Measurements from ENCODE around the gene ZNF536.

DNA sequence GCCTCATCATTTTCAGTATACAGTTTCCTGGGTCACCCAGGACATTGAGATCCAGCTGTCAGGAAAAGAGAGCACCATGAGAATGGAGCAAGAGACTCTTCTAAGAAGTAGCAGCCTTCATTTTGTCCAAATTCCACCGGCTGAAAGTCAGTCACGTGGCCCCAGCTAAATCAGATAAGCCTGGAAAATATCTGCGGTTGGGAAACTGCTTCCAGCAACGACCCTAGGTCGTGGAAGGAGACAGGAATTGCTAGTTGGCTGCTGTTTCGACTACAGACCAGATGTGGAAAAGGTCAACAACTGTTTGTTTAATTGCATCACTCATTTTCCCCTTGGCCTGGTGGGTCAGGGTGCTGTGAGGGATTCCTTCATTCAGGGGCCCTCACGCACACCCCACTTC is 107.0 kb downstream of the ZNF536 start:
- TF ChIP-seq KAT7 (CRISPR knock-in tag; IDR thresholded peaks at IDR 0.05; ENCODE audit: borderline replicate concordance) (no peak), BRD4 (IDR thresholded peaks at IDR 0.05) (no peak), HCFC1 (IDR thresholded peaks at IDR 0.05; ENCODE audit: low read depth, low read length) (no peak), ZKSCAN3 (CRISPR knock-in tag; IDR thresholded peaks at IDR 0.05) (no peak), TEAD4 (IDR thresholded peaks at IDR 0.05; ENCODE audit: low read length) (no peak), TEAD4 (CRISPR knock-in tag; IDR thresholded peaks at IDR 0.05; ENCODE audit: borderline replicate concordance) (no peak), PML (IDR thresholded peaks at IDR 0.05; ENCODE audit: low read length) (no peak), ZNF583 (CRISPR knock-in tag; IDR thresholded peaks at IDR 0.05) (no peak), SMARCC2 (IDR thresholded peaks at IDR 0.05; ENCODE audit: low read depth) (no peak), EZH2 (IDR thresholded peaks at IDR 0.05; ENCODE audit: borderline replicate concordance, low read depth, low read length) (no peak)
- TF ChIP-seq, protein P1, sequence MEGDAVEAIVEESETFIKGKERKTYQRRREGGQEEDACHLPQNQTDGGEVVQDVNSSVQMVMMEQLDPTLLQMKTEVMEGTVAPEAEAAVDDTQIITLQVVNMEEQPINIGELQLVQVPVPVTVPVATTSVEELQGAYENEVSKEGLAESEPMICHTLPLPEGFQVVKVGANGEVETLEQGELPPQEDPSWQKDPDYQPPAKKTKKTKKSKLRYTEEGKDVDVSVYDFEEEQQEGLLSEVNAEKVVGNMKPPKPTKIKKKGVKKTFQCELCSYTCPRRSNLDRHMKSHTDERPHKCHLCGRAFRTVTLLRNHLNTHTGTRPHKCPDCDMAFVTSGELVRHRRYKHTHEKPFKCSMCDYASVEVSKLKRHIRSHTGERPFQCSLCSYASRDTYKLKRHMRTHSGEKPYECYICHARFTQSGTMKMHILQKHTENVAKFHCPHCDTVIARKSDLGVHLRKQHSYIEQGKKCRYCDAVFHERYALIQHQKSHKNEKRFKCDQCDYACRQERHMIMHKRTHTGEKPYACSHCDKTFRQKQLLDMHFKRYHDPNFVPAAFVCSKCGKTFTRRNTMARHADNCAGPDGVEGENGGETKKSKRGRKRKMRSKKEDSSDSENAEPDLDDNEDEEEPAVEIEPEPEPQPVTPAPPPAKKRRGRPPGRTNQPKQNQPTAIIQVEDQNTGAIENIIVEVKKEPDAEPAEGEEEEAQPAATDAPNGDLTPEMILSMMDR (IDR thresholded peaks at IDR 0.05 in 2 of 3, conservative IDR thresholded peaks at IDR 0.05 in 1 of 3; ENCODE audit: insufficient read depth in 2 of 3, low read depth in 1 of 3, low read length in 3 of 3) = no peak
- TF ChIP-seq, protein P2, sequence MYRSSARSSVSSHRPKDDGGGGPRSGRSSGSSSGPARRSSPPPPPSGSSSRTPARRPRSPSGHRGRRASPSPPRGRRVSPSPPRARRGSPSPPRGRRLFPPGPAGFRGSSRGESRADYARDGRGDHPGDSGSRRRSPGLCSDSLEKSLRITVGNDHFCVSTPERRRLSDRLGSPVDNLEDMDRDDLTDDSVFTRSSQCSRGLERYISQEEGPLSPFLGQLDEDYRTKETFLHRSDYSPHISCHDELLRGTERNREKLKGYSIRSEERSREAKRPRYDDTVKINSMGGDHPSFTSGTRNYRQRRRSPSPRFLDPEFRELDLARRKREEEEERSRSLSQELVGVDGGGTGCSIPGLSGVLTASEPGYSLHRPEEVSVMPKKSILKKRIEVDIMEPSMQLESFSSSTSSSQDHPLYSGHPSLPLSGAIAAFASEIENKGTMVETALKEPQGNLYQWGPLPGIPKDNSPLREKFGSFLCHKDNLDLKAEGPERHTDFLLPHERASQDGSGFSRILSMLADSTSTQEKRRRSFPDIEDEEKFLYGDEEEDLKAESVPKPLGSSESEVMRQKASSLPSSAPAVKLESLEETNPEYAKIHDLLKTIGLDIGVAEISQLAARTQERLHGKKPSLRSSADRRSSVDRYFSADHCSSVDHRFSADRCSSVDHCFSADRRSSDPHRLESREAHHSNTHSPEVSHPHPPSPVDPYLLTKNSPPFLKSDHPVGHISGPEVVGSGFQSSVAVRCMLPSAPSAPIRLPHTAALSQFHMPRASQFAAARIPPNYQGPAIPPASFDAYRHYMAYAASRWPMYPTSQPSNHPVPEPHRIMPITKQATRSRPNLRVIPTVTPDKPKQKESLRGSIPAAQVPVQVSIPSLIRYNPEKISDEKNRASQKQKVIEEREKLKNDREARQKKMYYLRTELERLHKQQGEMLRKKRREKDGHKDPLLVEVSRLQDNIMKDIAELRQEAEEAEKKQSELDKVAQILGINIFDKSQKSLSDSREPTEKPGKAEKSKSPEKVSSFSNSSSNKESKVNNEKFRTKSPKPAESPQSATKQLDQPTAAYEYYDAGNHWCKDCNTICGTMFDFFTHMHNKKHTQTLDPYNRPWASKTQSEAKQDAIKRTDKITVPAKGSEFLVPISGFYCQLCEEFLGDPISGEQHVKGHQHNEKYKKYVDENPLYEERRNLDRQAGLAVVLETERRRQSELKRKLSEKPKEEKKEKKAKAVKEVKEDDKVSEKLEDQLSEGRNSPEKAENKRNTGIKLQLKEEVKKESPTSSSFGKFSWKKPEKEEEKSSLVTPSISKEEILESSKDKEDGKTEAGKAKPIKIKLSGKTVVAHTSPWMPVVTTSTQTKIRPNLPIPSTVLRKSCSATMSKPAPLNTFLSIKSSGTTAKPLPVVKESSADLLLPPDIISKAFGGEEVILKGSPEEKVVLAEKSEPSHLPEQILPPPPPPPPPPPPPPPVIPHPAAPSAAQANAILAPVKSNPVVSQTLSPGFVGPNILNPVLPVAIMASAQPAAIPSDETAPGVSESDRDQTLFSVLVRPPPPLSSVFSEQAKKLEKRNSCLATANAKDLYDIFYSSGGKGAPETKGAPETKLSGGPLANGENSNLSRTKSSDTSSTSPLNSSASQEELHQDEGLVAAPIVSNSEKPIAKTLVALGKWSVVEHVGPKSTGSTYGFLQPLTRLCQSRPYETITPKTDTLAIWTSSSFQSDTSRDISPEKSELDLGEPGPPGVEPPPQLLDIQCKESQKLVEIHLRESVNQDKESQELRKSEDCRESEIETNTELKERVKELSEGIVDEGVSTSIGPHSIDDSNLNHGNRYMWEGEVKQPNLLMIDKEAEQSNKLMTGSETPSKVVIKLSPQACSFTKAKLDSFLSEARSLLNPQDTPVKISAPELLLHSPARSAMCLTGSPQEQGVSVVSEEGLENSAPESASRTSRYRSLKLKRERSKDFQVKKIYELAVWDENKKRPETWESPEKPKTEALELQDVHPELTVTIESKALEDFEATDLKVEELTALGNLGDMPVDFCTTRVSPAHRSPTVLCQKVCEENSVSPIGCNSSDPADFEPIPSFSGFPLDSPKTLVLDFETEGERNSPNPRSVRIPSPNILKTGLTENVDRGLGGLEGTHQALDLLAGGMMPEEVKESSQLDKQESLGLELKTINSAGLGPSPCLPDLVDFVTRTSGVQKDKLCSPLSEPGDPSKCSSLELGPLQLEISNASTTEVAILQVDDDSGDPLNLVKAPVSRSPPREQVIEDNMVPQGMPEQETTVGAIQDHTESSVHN (IDR thresholded peaks at IDR 0.05; ENCODE audit: borderline replicate concordance in 1 of 2, low read depth in 1 of 2) = no peak
- TF ChIP-seq, protein P3, sequence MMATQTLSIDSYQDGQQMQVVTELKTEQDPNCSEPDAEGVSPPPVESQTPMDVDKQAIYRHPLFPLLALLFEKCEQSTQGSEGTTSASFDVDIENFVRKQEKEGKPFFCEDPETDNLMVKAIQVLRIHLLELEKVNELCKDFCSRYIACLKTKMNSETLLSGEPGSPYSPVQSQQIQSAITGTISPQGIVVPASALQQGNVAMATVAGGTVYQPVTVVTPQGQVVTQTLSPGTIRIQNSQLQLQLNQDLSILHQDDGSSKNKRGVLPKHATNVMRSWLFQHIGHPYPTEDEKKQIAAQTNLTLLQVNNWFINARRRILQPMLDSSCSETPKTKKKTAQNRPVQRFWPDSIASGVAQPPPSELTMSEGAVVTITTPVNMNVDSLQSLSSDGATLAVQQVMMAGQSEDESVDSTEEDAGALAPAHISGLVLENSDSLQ (IDR thresholded peaks at IDR 0.05) = no peak
- TF ChIP-seq, protein P4, sequence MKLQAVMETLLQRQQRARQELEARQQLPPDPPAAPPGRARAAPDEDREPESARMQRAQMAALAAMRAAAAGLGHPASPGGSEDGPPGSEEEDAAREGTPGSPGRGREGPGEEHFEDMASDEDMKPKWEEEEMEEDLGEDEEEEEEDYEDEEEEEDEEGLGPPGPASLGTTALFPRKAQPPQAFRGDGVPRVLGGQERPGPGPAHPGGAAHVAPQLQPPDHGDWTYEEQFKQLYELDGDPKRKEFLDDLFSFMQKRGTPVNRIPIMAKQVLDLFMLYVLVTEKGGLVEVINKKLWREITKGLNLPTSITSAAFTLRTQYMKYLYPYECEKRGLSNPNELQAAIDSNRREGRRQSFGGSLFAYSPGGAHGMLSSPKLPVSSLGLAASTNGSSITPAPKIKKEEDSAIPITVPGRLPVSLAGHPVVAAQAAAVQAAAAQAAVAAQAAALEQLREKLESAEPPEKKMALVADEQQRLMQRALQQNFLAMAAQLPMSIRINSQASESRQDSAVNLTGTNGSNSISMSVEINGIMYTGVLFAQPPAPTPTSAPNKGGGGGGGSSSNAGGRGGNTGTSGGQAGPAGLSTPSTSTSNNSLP (IDR thresholded peaks at IDR 0.05; ENCODE audit: borderline replicate concordance, low read depth, low read length) = no peak
